HT1080 (cell line): ENCODE data around the gene ENO2. TPM values are rescaled to one million over a fixed set of nuclear protein-coding genes. Genes with fewer than 3 reads are reported as not detected.
A peak's percentile ranks its signal among the peaks of the same experiment; 100 is the strongest.

Experiments
- DNase-seq: peaks from one replicate; pipeline ENCODE4 v3.0.0-alpha.2; 2015; ENCODE audit warnings: low read depth
- total RNA-seq: library from RNA; depleted of rRNA; stranded (reverse); fragments of >200 nt; shearing (Covaris generic); gene quantifications from 2 replicates; pipeline ENCODE4 v1.2.3, GENCODE V29; 2014

Gene ENO2
- total RNA-seq, 1 experiment from 2014 or later: 26.3 TPM

DNA sequence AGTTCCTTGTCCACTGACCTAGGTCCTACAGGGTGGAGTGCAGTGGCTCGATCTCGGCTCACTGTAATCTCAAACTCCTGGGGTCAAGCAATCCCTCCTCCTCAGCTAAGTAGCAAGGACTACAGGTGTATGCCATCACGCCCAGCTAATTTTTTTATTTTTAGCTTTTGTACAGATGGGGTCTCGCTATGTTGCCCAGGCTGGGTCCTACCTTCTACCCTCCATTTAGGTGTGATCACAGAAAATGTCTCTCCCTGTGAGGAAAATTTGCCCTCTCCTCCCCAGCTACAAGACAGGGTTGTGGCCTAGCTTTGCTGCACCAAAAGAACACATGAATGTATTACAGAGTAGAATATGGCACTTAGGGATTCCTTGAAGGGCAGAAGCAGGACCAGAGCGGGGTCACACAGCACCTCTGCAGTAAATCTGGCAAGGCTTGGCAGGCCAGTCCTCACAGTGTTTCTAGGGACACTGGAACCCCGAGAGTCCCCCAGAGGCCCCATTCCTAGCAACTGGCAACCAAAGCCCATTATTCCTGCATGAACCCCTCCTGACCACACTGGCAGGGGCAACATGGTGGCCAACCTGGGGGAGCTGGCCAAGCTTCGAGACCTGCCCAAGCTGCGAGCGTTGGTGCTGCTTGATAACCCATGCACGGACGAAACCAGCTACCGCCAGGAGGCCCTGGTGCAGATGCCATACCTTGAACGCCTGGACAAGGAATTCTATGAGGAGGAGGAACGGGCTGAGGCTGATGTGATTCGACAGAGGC, 2.0 kb upstream of the ENO2 start:
- DNase-seq: no peak

DNA sequence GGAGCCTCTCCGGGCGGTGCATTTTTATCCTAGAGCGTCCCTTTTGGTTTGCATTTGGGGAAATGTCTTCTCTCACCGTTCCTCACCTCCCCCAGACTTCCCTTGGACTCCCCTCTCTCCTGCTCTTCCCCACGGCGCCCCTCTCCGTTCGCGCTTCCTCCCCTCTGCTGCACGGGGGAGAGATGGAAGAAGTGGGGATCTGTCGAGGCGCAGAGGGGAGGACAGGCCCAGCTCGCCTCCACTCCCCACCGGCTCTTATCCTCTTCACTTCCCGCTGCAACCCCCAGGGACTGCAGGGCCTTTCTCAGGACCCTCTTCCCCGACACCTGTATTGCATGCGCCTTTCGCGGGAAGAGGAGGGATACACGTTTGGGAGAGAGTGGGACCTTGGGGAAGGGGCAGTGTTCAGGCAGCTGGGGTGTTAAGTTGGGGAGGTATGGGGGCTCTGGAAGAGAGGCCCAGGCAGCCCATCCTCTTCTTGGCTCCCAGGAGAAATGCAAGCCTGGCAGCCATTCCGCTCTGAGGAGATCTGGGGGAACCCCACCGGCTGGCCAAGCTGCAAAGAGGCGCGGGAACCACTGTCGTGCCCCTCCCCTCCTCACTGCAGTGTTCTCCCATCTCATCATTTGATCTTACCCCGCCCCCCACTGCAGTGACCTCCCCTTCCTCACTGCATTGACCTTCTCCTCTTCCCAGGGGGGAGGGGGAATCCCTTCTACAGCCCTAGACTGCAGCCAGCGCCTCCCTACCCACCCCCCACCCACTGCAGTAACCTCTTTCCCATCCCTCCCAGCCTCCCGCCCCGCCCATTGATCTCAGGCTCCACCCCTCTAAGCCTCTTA, 788 bp downstream of the ENO2 start:
- no peak for DNase-seq

DNA sequence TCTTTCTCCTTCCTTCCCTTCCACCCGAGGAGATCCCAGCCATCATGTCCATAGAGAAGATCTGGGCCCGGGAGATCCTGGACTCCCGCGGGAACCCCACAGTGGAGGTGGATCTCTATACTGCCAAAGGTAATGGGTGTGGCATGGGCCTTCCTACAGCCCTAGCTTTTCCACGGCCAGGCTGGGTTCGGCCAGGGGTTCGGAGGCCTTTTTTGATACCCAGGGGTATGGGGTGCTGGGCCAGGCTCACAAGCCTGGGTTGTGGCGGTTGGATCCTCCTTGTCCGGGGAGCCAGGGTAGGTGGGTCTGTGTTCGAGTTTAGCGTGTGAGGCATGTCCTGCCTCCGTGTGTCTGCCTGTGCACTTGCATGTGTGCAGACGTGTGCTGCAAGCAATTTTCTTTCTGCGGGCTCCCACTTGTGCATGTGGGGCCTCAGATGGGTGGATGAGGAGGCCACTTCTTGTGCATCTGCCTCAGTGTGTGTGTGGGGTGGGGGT, 1.5 kb downstream of the ENO2 start:
- DNase-seq: no peak

DNA sequence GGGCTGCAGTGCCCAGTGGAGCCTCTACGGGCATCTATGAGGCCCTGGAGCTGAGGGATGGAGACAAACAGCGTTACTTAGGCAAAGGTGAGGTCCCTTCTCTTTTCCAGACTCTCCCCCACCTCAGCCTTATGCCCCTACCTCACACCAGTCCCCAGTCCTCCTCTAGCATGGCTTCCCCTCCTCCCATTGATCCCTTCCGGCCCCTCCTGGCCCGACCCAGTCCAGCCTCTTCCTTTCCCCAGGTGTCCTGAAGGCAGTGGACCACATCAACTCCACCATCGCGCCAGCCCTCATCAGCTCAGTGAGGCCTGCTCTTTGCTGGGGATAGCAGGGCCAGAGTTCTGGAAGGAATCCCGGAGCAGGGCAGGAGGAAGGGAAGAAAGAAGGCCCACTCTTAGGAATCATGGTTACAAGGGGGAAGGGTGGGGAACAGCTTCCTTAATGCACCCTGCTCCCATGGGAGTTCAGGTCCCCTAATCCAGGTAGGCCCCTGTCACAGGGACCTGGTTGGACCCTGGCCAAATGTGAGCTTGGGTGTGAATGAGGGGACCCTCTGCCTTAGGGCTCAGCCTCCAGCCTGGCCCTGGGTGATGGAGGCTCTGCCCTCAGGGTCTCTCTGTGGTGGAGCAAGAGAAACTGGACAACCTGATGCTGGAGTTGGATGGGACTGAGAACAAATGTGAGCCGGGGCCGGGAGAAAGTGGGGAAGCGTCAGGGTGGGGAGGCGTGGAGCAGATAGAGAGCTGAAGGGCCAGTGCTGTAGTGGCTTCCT, 2.2 kb downstream of the ENO2 start:
- DNase-seq: no peak

DNA sequence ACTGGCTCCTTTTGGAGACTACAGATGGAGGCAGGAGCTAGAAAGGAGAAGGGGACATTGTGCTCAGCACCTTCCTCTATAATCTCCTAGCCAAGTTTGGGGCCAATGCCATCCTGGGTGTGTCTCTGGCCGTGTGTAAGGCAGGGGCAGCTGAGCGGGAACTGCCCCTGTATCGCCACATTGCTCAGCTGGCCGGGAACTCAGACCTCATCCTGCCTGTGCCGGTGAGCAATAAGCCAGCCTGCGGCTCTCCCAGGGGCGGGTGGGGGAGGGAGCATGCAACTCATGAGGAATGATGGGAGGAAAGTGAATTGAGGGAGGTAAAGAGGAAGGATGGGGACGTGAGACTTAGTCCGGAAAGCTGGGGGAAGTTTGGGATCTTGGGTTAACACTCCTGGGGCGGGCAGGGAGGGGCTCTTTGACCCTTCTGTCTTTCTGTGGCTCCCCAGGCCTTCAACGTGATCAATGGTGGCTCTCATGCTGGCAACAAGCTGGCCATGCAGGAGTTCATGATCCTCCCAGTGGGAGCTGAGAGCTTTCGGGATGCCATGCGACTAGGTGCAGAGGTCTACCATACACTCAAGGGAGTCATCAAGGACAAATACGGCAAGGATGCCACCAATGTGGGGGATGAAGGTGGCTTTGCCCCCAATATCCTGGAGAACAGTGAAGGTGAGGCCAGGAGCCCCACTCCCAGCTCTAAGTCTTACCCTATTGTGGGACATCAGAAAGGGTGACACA, 3.3 kb downstream of the ENO2 start:
- DNase-seq: peak; percentile 63

DNA sequence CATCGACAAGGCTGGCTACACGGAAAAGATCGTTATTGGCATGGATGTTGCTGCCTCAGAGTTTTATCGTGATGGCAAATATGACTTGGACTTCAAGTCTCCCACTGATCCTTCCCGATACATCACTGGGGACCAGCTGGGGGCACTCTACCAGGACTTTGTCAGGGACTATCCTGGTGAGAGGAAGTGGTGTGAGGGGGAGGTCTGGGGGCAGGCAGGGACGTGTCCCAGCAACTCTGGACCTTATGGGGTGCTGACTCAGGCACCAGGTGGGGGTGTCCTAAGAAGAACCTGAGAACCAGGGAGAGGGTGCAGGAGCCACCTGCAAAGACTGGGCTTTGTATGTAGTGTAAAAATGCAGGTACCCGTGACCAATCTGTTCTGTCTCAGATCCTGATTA, 5.2 kb downstream of the ENO2 start:
- no peak for DNase-seq

DNA sequence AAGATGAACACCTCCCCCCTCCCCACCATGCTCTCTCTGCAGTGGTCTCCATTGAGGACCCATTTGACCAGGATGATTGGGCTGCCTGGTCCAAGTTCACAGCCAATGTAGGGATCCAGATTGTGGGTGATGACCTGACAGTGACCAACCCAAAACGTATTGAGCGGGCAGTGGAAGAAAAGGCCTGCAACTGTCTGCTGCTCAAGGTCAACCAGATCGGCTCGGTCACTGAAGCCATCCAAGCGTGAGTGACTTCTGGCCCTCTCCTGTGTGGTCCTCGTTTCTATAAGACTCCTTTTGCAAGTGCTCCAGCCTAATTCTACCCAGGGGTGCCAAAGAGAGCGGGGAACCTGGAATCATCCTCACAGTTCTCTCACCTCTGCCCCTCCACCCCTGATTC, 7.2 kb downstream of the ENO2 start:
- no peak for DNase-seq

DNA sequence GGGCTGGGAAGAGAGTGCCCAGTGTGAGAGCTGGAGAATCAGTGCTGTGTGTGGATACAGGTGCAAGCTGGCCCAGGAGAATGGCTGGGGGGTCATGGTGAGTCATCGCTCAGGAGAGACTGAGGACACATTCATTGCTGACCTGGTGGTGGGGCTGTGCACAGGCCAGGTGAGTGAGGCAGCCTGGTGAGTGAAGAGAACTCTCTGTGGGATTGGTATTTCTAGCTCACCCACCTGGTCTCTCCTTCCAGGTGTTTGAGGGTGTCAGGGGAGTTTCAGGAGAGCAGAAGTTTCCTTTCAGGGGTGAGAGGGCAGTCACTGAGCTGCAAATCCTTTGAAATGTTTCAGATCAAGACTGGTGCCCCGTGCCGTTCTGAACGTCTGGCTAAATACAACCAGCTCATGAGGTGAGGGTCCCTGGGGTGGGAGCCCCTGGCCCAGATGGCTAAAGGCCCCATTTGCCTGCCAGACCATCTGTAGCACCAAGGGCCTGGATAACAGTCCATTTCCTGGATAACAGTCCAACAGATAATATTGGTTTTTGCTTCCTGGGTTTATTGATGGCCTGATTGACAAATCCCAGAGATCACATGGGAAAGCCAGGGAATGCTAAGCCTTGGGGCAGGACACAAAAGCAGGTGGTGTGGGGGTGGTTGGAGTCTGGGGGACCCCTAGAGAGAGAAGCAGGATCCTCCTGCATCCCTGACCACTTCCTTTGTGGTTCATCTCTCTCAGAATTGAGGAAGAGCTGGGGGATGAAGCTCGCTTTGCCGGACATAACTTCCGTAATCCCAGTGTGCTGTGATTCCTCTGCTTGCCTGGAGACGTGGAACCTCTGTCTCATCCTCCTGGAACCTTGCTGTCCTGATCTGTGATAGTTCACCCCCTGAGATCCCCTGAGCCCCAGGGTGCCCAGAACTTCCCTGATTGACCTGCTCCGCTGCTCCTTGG, 7.9 kb downstream of the ENO2 start:
- DNase-seq: no peak

DNA sequence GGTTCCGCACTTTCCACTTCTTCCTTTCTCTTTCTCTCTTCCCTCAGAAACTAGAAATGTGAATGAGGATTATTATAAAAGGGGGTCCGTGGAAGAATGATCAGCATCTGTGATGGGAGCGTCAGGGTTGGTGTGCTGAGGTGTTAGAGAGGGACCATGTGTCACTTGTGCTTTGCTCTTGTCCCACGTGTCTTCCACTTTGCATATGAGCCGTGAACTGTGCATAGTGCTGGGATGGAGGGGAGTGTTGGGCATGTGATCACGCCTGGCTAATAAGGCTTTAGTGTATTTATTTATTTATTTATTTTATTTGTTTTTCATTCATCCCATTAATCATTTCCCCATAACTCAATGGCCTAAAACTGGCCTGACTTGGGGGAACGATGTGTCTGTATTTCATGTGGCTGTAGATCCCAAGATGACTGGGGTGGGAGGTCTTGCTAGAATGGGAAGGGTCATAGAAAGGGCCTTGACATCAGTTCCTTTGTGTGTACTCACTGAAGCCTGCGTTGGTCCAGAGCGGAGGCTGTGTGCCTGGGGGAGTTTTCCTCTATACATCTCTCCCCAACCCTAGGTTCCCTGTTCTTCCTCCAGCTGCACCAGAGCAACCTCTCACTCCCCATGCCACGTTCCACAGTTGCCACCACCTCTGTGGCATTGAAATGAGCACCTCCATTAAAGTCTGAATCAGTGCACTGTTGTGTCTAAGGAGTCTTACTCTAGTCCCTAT, 8.8 kb downstream of the ENO2 start:
- no peak for DNase-seq

DNA sequence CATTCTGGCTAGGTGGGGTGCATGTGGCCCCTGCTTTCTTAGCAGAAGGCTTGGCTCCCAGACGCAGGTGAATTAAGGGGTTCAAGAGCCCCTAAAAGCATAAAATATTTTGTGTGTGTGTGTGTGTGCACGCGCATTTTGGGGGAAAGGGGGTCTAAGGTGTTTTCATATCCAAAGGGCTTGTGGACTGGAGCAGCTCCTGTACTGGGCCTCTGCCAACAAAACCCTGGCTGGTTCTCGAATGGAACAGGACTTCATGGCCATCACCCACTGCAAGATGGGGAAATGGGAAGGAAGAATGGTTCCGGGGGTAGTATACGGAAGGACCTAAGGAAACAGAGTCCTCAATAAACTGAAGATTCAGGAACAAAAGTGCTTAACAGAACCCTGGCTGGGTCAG, 9.5 kb downstream of the ENO2 start:
- DNase-seq: no peak

DNA sequence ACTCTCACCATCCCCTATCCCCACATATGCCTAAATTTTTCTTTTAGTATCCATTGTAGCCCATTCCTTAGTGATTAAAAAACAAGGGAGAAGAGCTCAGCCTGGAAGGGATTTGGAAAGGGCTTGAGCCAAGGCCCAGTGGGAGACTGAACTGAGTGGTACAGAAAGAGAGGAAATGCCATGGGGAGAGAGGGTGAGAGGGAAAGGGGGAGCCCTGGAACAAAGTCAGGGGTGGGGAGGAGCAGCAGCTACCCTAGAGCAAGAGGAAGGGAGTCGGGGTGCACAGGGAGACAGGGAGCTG, 10.8 kb downstream of the ENO2 start:
- DNase-seq: no peak

DNA sequence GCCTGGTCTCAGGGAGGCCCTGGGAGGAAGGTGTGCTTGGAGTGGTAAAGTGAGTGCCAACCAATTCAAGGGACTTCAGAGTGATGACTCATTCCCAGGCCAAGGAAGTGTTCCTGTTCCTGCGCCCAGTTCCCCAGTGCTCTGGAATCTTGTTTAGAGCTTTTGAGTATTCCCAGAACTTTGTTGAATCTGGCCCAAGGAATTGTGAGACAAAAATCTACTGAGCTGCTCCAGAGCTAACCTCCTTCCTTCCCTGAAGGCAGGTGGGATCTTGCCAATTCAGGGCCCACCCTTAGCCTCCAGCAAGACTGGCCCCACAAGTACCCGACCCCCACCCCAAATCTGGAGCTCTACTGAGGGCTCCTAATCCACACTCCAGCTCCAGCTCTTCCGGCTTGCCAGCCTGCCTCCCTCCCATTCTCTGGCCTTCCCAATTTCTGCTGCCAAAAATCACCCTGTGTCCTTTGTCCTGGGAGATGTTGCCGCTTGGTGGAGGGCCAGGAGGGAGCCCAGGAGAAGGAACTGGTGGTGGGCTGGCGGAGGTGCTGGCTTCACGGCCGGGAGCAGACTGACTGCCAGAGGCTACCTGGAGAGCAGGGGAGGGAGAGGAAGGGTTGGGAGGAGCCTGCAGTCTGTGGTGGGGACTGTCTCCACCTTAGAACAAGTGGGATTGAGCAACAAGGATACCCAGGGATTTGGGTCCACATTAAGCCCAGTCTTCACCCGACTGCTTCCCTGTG, 11.3 kb downstream of the ENO2 start:
- DNase-seq: peak; percentile 91

DNA sequence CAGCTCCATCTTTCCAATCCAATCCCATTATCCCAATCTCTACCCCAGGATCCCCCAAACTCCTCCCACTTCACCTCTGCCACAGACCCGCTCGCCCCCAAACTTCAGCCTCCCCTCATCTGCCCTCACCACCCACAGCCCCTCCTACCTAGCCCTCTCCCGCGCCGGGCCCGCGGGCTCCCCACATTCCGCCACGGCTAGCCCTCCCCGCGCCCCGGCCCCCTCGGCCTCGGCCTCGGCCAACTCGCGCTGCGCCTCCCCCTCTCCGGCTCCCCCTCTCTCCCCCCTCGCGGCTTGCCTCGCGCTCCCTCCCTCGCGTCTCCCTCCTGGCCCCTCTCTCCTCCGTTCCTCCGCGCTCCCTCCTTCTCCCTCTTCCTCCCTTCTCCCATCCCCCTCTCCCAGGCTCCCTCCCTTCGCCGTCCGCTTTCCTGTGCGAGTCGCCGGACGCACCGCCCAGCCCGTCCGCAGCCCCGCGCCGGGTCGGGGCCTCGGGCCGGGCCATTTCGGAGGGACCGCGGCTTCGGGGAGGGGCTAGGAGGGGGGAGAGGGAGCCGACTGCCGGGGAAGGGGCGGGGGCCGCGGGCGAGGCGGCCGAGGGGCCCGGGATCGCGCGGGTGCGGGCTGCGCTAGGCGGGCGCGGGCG, 13.1 kb downstream of the ENO2 start, which contains the start of gene ATN1:
Gene ATN1 (plus strand): TSS at position 581 of the 643 bp plus-strand sequence. CDS start 6,043 bp downstream, outside the sequence.
- peak; percentile 55 for DNase-seq

DNA sequence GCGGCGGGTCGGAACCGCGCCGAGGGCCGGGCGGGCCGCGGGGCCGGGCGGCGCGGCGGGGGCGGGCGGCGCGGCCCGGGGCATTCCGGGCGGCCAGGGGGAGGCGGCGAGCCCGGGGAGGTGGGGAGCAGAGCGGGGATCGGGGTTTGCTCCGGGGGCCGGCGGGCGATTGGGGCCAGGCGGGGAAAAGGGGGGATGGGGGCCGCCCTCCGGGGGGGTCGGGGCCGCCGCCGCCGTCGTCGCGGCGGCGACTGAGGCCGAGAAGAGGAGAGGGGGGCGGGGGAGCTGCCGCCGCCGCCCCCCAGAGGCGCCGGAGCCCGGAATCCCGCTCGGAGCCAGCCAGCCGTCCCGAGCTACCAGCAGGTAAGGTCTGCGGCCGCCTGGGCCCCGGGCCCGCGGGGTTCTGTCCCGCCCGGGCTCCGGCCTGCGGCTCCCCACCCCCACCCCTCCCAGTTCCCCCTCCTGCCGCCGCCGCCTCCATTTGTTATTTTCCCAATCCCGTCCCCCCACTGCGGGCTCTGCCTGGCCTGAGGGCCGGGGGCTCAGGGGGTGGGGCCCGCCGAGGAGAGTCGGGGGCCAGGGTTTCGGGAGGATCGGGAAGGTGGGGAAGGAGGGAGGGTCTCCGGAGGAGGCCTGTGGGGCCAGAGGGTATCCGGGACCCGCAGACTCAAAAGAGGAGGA, 13.8 kb downstream of the ENO2 start:
- no peak for DNase-seq

DNA sequence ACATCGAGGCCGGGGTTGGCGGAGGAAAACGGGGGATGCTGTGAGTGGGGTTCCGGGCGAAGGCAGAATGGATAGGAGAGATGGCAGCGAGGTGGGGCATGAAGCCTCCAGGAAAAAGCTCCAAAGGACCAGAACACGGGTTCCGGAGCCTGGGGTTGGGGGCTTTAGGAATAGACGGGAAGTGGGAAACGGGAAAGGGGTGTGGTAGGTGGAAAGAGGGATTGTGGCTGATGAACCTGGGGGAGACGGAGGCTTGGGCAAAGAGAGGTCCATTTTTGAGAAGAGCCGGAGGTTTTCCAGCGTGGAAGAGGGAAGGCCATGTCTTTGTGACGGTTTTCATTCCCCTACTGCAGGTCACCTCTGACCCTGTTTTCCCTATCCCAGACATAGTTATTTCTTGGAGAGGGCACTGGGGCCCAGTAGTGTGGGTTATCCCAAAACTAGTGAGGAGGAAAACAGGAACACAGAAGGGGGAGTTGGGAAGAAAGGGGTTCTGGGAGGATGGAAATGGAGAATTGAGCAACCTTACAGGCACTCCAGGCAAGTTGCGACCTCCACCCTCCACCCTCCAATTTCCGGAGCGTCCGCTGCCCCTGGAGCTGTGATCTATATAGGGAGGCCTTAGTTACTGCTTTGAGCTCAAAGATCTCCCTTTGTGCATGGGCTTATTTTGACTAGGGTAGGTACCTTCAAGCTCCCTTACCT, 14.5 kb downstream of the ENO2 start:
- DNase-seq: no peak
